NCI-H146 (cell line): ENCODE results near the gene COX10.
A peak's percentile ranks its signal among the peaks of the same experiment; 100 is the strongest.
"Not testable (repeated sequence)": the region's sequence is repeated elsewhere in the genome, so short reads cannot be mapped to it uniquely, and the experiment has no call there.

Source experiments
- DNase-seq: peaks from one replicate; lab custom pipeline; 2025; lab: John Stamatoyannopoulos, UW

The COX10 gene

DNA sequence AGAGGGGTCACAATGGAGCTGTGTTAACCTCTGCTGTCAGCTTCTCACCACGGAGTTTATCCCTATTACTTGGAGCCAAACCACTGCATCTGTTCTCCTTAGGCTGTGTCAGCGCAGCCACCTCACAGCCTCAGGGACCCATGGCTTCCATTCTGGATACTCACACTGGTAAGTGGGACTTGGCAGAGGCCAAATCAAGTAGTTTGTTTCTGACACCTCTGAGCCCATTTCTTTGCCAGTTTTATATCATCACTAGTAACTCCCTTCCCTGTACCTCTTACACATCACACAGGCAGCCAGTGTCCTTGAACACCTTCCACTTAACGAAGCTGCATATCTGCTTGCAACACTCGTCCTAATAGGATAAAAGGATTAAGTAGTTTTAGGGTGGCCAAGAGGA lies 108.5 kb downstream of the COX10 start:
- not testable (repeated sequence) for DNase-seq

DNA sequence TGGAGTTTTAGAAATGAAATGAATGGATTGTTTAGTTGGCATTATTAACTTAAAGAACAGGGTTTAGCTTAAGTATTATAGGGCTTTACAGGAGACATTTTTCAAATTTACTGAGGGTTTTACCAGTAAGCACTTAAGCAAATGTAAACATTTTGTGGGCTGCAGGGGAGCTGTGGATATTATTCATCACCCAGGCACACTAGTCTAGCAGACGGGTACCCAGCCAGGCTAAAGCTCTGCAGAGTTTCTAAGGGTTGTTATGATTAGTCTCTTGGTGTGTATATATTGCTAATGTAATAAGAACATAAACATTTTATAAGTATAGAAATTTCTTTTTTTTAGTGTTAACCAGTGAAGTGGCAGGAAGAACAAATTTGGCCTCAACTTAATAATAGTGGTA lies 110.6 kb downstream of the COX10 start:
- not testable (repeated sequence) for DNase-seq

DNA sequence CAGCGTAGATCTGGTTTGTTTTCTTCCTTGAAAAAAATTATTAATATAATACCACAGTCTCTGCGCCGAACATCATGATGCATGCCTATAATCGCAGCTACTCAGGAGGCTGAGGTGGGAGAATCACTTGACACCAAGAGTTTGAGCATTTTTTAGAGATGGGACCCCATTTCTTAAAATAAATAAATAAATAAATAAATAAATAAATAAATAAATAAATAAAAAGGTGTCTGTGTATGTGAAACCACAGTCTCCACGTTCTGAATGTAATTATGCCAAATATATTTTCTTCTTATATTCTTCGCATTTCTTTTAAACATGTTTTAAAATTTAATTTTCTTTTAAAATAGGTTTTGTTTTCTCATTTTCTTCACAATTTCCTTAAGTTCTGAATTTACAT lies 112.8 kb downstream of the COX10 start:
- not testable (repeated sequence) for DNase-seq

DNA sequence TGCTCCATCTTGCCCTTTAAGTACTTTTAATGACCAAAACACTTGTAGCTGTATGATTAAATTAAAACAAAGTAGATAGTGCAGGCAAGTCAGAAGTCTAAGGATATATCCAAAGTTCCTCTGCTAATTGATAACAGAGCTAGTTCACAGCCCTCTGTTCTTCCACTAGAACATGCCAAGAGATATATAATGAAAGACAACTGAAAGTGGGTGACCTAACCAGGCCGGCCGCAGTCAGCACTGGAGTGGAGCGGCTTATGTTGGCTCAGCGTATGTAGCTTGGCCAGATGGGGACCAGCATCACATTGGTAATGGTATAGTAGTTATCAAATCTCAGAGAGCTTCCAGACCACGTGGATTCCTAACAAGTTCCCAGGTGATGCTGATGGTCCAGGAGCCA lies 115.2 kb downstream of the COX10 start:
- not testable (repeated sequence) for DNase-seq

DNA sequence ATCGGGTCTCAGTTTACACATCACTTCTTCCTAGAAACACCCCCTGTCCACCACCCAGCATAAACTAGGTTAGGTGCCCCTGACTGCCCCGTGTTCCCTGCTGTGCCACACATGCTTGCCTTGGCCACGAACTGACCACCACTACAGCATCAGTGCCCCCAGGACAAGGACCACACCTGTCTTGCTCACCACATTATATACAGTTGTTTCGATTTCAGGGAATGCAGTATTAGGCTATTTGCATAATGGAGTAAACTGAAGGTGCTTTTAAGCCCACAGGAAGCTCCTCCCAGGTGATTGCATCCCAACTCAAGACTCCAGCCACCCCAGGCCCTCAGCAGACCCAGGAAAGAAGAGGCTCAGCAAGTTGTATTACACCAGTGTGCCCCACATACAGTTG lies 117.1 kb downstream of the COX10 start:
- not testable (repeated sequence) for DNase-seq

DNA sequence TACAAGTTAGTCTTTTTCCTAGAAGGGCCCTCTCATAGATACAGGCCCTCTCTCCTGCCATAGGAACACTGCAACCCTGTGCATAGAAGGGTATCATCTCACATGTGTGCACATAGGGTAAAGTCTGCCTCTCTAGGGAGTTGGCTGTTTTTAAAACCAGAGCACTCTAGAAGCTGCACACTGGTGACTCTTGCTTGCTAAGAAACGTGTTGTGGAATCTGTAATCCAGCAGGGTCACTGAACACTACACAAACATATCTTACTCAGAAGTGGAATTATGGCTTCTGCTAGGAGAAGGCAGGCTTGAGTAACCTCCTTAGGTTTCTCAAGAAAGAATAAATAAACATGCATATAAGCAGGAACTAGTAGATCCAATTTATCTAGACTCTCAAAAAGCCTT lies 121.5 kb downstream of the COX10 start:
- DNase-seq = not testable (repeated sequence)

DNA sequence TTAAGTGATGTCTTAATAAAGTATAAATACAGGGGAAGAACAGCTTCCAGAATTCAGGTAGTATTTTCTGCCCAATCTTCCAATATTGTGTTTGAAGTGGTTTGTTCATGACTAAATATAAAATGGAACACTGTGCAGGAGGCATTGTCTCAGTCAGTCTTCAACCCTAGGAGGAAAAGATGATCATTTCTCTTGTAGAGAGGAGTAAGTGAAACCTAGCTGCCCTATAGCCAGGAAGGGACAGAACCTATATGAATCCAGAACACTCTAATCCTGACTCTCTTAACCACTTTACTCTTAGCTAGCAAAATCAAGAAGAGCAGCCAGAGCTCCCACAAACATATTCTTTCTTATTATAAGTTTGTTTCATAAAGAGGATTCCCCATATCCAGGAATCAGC lies 122.2 kb downstream of the COX10 start:
- not testable (repeated sequence) for DNase-seq

DNA sequence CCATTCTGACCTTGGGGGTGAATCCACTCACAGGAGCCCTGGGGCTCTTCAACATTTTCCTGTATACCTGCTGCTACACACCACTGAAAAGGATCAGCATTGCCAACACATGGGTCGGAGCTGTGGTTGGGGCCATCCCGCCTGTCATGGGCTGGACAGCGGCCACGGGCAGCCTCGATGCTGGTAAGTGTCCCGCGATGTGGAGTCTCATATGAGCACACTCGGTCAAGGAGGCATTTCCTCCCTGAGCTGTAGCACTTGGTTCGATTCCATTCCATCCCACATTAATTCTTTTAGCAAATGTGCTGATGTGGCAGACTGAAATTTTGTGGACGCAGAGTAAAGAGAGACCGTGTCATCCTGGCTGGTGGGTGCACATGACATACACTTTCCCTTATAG lies 122.7 kb downstream of the COX10 start:
- DNase-seq = not testable (repeated sequence)

DNA sequence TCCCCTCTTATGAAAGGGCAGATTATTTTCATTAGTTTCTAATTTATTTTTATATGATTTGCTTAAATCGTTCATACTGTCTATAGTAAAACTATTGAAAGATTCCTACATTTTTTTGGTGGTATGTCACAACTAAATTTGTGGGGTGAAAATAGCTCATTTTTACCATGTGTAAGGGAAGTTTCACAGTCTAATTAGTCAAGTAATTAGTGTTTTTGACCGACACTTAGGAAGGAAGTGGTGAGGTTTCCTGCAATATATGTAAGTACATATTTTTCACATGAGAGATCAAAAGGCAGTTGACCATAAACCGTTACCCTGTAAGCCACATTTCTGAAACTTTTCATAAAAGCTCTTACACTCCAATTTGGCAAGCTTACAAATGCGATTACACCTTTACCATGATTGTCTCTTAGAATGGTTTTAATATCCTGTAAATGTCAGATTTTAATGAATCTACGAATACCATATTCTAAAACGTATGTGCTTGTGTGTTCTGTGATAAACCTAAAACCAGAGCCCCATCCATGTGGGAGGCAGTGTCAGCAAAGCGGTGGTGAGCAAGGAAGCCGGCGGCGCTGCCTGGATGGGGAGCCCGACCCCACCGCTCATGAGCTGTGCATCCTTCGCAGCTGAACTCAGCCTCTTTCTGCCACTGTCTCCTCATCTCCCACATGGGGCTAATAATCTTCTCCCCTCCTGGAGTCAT lies 123.5 kb downstream of the COX10 start:
- DNase-seq = not testable (repeated sequence)

DNA sequence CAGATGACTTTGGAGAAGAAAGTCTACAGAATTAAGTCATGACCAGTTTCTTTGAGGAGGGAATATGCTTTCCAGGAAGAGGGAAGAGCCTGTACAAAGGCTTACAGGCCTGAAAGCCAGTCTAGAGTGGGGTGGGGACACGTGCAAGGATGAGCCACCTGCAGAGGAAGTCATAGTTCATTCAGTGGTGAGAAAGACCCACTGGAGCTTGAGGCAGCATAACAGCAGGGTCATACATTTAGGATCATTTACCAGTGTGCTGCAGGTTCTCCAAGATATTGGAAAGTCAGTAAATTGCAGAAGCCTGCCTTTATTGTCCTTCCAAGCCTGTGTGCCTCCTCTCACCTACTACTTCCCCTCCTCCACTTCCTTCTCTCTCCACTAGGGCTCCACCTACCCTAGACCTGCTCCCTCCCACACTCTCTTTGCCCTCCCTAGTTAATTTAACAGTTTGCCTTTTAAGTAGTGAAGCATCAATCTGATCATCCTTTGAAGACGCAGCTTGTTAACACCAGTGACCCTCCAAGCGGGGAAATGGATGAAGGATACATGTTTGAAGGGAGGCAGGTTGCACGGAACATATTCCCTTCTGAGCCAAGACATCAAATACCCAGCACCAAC lies 127.2 kb downstream of the COX10 start:
- no peak for DNase-seq

DNA sequence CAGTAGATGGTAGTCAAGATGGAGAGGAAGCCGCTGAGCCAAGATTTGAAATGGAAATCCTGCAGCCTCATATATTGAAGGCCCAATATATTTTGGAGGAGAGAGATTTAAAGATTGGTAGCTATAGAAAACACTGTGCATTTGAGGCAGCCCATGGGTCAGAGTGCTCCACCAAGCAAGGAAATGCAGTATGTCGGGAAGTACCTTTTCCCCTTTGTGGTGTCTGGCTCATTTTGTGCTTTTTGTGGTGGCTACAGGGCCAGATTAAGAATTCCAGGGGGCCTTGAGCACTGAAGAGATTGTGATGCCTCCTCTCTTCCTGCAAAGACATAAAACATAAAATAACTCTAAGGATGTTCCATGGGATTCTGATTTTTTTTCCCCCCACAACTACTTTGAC lies 127.8 kb downstream of the COX10 start:
- DNase-seq = no peak

DNA sequence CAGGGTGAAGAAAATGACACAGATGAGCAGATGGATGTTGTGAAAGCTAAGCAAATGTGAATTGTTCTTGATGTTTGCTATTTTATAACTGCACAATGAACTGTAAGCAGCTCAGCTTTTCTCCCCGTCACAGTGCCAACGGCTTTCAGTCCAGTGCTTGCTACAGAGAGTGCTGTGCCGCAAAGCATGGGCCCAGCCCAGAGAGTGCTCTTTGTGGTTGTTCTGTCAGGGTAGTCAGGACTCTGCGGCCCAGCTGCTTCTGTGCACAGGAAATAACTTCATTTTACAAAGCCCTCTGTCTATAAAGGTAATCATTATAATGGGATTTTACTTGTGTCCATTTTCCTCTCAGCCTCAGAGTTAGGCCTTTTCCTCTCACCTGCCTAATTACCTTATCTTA lies 128.3 kb downstream of the COX10 start:
- DNase-seq = no peak

DNA sequence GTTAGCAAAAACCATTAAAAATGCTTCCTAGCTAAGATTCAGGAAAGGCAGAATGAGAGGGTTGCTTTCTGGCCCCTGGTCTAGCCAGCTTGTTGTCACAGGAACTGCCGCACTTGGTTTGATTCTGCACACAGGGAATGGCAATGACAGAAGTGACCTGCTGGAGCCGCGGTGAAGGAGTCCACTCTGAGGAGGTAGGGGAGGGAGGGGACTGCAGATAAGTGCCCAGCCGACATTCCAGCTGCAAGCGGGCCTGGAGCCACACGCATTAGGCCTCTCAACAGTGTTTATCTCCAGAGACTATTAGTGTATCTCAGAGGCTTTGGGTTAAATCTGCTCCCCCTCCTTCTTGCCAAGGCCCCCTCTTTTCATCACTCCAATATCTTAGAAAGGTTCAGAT lies 128.7 kb downstream of the COX10 start:
- DNase-seq = peak; percentile 13

DNA sequence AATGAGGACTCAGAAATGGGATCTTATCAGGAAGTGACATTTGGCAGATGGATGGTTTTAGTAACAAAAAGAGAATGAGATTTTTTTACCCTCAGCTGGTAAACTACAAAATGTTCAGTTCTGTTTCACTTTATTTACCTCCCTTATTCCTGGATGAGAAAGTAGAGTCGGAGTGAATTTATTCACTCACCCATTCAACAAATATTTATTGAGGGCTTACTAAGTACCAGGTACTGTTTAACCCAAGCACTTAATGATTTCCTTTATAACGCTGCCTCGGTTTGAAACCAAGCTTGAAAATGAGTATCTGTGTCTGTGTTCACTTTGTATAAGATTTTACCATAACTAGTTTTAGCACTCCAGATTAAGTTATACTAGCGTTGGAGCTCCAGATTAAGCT lies 129.3 kb downstream of the COX10 start:
- no peak for DNase-seq

DNA sequence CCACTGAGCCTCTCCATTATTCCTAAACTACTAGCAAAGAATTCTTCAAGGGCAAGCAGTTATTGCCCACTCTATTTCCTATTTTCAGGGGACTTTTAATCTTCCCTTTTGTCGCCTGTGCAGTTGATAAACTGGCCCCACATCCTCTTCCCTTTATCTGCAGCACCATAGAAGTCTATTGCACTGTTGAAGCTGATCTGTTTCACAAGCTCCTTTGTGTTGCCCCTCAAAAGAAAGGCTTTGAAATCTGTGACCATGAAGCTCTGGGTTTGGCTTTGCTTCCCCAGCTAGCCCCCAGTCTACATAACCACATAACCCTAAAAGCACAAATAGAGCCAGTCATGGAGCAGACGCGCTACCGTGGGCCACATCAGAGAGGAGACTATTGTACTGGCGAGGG lies 130.3 kb downstream of the COX10 start:
- DNase-seq = no peak

DNA sequence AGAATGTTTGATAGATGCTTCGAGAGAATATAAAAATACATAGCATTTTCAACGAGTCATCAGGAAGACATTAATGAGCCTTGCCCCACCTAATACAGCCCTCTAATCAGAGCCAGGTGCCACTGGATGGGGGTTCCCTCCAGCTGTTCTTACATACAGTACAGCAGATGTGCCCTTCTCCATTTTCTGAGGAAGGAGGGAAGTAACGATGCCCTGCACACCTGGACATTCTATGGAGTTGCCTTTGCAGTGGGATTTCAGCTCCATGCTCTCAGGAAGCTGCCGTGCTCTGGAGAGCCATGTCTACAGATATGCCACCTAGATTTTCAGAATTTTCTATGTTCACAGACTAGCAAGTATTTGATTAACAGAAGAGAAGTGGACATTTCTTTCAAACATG lies 131.1 kb downstream of the COX10 start:
- no peak for DNase-seq

DNA sequence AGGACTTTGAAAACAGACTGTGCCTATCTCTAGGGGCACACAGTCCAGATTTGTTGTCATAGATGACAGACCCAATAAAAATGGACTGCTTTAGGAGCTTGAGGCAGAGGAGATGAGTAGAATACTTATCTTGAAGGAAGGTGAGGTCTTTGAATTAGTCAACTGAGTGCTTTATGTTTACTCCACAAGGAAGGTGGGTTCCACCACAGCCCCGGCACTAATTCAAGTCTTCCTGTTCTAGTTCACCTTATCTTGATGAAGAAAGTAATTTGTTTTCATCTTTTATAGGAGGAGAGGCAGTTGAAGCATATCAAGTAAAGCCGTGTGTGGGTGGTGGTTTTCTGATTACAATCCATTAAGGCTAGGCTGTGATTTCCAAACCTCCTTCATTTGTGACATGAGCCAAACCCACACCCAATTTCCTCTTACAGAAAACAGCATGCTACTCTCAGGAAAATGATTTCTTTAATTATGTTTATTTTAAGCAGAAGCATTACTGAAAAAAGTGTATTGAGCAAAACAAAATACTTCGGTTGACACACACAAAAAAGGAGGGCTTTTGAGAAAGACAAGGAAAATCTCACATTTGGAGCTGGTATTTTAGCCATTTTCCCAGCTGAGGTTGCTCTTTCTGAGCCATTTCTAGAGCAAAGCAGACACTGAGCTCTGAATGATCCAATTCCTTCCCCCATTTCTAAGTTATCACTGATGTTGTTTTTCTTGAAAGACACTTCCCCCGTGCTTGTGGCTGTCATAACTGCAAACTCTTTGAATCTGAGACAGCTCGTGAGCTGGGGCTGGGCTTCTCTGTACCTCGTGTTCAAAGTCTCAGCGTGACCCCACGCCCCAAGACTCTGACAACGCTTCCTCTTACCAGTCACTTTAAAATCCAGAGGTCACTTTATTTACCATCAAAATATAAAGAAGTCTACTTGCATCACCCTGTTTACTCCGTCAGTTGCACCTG lies 132.0 kb downstream of the COX10 start:
- DNase-seq = no peak

DNA sequence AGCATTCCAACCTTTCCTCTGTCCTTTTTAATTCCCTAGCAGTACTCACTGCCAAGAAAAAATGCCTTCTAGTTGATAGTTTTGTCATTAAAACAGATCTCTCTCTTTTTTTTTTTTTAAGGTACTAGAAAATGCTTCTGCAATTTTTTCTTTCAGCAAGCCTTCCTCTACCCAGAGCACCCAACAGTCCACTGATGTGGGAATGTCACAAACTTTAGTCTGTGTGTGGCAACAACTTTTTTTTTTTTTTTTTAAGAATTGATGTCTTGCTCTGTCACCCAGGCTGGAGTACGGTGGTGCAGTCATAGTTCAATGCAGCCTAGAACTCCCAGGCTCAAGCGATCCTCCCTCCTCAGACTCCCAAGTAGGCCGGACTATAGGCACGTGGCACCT lies 132.7 kb downstream of the COX10 start:
- no peak for DNase-seq

DNA sequence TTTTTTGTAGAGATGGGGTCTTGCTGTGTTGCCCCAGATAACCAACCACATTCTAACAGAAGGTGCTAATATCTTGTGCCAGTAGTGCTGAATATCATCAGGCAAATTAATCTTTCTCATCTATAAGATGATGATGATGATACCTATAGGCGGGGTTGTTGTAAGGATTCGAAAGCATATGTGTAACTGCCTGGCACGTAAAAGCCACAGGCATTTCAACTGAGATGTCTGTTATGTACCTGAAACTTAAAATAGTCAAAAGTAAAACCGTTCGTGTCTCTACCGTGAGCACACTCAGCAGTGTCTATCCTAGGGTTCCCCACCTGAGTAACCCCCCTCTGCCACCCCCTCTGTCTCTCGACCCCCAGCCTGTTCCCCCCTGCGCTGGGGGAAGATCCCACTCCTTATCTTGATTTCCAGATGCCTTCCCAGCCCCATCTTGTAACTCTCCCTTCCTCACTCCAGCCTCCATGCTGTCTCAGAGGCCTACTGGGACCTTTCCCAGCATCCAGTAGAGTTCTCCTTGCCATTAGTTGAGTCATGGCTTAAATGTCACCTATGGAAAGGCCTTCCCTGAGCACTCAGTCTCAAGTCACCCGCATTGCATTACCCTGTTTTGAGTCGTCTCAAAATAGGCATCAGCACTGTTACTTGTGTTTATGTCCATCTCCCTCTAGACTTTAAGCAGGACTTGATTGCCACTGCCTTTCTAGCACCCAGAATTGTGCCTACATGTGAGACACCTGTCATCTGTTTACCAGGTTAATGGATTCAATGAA lies 133.3 kb downstream of the COX10 start:
- no peak for DNase-seq

DNA sequence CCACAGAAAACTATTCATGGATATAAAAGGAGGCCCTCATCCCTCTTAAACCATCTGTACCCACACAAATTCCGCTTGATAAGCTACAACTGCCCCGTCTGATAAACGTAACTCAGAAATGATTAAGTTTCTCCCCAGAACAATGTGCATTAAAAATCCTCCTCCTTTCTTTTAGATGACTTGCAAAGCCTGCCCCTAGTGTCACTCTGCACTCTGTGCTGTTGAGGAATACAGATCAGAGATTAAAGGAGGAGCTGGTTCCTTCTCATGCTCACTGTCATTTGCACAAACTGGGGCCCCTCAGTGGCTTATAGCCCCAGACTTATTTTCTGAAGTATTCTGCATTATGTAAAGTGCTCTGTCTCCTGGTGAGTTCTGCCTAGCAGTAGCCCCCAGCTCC lies 134.1 kb downstream of the COX10 start:
- no peak for DNase-seq

DNA sequence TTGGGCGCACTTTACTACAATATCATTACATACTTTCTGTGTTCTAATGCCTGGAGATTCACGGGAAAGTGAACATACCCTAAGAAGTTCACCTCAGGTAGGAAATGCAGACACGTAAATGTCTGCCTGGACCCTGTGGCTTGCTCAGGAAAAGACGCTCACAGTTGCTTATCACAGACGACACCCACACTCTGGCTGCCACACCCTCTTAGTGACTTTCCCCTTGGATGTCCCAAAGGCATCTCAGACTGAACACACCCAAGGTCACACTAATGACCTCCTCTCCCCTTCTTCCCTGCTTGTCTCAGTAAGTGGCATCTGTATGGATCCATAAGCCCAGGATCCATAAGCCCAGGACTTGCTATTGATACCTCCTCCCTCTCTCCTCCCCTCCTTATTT lies 134.8 kb downstream of the COX10 start:
- no peak for DNase-seq

DNA sequence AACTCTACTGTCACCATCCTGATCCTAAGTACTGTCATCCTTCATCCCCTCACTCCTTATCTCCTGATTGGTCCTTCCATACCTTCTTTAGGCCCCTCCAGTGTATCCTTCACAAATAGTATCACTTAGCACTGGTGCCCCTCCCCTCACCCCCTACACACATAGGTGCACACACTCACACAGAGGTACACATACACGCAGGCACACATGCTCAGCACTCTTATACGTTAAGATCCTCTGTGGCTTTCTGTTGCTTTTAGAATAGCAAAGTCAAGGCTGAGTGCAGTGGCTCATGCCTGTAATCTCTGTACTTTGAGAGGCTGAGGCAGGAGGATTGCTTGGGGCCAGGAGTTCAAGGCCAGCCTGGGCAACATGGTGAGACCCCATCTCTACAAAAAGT lies 135.2 kb downstream of the COX10 start:
- no peak for DNase-seq
